DLD1 (cell line): Measurements from ENCODE around the gene HPCAL4.

Experiments
- in situ Hi-C: cut with HindIII; loops from 2 replicates; pipeline ENCODE4 v1.10.0; 2017; ENCODE audit warnings: low sequenced_read_pairs

HPCAL4 gene

GRCh38 chr1:39707506-39707905, 16.3 kb upstream of the HPCAL4 start:
- in situ Hi-C loops = no loop called here

DNA sequence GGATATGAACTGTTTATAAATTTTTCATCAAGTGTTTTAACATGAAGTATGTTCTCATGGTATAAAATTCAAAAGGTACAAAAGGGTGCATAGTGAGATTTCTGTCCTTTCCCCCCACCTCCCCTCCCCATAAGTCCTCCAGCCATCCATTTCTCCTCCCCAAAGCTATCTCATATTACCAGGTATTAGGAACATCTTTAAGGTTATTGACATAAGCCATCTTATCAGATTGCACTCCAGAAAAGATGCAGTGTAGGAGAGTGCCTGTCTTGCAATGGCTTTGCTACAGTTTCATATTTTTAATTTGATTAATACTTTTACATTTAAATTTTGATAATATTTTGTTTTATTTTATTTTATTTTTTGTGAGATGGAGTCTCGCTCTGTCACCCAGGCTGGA, 13.5 kb upstream of the HPCAL4 start:
- in situ Hi-C loops = no loop called here

GRCh38 chr1:39701049-39701439, 9.8 kb upstream of the HPCAL4 start:
- in situ Hi-C loops = no loop called here

DNA sequence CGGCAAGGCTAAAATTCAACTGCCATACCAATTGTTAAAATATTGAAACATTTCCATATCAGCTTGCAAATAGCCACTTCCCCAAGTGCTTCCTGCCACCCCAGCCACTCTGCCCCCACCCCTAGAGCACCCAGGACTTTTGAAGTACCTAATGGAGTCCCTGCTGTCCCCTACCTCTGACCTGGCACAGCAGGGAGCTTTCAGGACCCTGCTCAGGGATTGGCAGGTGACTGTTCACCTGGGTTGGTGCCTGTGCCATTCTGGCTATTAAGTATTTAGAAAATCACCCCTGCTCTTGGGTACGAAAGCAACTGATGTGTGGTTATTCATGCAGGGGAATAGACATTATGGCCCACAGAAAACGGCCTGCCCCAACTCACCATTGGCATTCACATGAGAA, 9.1 kb upstream of the HPCAL4 start:
- in situ Hi-C loops = no loop called here

DNA sequence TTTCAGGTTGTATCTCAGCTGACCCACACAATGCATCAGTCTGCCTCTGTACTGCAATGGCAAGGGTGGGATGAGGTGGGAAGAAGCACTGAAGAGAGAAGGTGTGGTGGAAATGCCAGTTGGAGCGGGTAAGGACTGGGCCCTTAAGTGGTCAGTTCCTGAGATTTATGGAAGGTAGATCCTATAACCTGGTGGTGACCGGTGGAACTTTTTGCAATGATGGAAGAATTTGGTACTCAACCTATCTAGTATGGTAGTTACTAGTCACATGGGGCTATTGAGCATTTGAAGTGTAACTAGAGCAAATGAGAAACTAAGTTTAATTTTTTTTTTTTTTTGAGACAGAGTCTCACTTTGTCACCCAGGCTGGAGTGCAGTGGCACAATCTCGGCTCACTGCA, 8.2 kb upstream of the HPCAL4 start:
- in situ Hi-C loops = no loop called here

- in situ Hi-C loops = no loop called here
These were observed 7.3 kb upstream of the HPCAL4 start for GRCh38 chr1:39698568-39698967.

- in situ Hi-C loops = no loop called here
These were observed 5.2 kb upstream of the HPCAL4 start for GRCh38 chr1:39696448-39696847.

DNA sequence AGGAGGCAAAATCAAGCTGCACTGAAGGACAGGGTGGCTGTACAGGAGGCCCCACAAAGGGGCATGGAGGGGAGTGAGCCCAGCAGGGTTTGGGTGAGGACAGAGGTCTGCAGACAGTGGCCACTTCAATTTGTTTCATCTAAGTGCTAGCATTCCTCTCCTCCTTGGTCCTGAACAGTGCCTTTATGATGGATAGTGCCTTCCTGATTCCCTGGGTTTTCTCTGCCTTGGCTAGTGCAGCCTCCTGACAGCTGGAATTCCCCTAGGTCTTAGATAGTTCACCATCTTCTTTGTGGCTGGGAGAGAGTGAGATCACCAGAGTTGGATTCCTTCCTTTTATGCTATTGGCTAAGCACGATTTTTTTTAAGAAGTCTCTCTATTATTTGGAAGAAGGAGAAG, 3.8 kb upstream of the HPCAL4 start:
- in situ Hi-C loops = no loop called here

DNA sequence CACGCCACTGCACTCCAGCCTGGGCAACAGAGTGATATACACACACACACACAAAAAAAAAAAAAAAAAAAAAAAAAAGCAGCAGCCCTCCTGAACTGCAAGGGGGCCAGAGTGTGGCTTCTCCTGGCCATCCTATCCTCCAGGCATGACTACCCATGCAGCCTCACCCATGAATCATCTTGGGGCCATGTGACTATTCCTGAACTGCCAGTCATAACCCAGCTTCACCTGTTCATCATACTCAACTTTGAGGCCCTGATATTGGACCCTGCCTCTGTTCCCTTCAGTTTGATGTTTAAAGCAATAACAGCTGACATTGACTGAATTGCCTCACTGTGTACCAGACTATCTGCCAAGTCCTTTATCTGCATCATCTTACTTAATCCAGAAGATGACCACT, 2.8 kb upstream of the HPCAL4 start:
- in situ Hi-C loops = no loop called here

DNA sequence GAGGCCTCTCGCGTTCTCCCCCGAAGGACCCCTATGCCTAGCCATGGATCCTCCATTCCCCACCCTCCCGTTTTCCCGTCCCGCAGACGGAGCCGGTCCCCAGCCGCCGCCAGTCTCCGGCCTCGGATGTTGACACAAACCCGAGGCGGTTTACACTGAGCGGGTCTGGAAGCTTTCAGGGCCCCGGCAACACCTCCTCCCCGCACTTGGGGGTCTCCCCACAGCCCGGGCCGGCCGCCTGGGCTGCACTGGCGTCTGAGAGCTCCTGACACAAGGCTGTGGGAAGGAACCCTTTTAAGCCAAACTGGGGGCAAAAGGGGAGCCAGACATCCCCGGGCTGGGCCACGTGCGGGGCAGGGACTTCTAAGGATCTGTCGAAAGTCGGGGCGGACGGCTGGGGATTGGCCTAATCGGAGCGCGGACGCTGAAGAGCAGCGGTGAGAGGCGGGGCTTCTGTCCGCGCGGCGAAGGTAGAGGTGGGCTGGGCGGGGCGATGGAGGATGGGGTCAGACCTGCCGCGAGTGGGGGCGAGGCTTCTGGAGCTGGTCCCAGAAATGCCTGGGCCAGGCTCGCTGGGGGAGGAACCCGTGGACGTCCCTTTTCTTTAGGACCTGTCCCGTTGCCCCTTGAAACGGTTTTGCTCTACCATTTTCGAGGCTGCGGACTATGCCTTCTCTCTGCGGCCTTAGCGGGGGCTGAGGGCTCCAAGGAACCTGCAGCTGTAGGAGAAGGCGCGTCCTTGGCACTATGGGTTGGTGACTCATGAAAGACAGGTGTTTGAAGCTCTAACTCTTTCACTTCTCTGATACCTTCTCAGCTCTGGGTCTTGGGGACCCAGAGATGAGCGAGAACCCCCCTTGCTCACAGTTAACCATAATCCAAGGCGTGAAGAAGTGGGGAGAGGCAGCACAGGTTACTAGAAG, 1.2 kb upstream of the HPCAL4 start:
- in situ Hi-C loops = no loop called here

DNA sequence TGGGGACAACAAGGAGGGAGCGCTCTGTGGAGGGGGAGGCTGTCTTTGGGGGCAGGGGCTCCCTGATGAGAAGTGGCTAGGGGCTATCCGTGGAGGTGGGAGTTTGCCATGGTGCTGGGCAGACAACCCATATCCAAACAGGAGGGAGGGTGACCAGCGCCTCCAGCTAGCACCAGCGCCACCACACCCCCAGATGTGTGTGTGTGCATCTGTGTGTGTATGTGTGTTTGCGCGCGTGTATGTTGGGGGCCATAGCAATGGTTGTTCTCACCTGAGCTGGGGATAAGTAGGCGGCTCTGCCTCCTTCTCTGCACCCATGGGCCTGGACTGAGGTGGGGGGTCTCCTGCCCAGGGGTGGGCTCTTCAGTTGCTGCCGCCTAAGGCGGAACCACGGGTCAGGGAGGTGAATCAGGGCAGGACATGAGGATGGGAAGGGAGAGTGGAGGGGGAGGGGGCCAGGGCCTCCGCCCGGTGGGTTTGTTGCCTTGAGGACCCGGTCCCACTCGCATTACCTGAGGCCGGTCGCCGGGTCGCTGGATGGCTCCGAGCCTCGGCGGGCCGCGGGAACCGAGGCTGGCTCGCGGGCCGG, 345 bp downstream of the HPCAL4 start:
- in situ Hi-C loops = no loop called here

GRCh38 chr1:39690225-39690624, 1.0 kb downstream of the HPCAL4 start:
- in situ Hi-C loops = no loop called here

DNA sequence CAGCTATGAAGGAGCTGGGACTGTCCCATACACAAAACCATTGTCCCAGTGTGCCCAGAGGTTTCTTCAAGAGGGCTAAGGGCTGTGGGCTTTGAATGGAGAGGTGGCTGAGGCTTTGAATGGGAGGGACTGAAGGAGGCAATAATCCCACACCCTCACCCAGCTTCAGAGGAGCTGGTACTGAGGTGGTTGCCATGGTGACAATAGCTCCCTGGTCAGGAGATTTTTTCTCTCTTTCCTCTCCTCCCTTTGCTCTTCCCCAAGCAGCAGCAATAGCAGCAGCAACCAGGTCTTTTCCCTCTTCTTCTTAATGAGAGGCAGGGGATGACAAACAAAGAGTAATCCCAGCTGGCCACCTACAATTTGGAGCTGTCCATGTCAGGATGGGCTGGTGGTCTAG, 1.6 kb downstream of the HPCAL4 start:
- in situ Hi-C loops = no loop called here

DNA sequence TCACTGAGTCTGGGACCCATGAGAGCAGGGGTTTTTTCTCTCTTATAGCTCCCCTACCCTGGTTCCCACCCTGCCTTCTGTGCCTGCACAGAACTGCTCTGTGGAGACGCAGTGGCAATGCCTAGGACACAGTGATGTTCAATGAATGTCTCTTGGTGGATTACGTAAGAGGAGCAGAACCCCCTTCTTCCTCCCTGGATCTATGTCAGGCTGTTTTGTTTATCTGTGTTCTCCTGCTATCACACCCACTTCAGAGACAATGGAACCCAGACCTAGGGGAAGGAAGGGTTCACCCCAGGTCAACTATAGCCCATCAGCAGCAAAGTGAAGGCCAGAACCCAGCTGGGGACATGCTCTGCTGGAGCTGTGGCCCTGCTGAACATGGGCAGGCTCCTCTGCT, 2.0 kb downstream of the HPCAL4 start:
- in situ Hi-C loops = no loop called here

- in situ Hi-C loops = no loop called here
These were observed 2.5 kb downstream of the HPCAL4 start for GRCh38 chr1:39688706-39689105.

DNA sequence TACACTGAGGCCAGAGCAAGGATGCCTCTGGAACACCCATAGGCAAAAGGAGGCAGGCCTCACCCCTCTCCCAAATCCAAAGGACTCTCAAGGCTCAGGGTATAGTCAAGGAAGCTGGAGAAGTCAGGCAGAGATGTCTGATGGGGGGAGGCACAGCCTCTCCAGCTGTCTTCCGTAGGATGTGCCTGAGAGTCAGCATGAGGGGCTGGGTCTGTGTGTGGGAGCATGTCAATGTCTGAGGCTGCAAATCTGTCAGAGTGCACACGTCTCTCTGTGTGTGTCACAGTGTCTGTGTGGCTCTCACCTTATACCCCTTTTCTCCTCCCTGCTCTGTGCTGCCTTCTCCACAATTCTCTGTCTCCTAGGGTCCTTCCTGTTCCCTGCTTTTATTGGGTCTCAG, 4.0 kb downstream of the HPCAL4 start:
- in situ Hi-C loops = no loop called here

DNA sequence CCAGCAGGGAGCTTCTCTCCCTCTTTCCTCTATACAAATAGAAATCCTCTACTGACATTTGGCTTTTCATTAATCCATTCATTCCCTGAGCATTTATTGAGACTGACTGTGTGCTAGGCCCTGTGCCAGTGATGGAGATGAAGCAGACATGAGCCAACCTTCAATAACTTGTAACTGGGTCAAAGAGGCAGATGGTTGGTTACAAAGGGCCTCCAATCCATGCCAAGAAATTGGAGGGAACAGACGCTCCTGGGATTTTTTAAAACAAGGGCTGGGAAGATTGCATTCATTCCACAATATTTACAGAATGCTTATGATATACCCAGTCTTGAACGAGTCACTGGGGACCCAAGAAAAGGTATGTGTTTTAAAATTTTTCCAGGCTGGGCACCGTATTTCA, 6.2 kb downstream of the HPCAL4 start:
- in situ Hi-C loops = no loop called here

GRCh38 chr1:39684313-39684664, 6.9 kb downstream of the HPCAL4 start:
- in situ Hi-C loops = no loop called here

GRCh38 chr1:39683591-39684312, 7.5 kb downstream of the HPCAL4 start:
- in situ Hi-C loops = no loop called here

DNA sequence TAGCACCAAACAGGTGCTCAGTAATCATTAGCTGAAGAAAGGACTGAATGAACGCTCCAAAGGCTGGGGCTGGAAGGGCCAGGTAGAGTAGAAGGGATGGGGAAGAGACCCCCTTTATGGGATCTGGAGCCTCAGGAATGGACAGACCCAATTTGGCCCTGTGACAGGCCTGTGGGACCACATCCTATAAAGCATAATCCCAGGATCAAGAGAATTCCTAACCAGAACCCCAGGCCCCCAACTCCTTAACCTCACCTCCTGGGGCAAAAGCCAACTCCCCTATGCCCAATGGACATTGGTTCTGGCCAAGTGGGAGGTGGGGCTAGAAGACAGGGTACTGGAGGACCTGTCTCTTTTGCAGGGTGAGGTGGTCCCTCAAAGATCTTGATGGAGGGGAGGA, 9.2 kb downstream of the HPCAL4 start:
- in situ Hi-C loops = no loop called here

GRCh38 chr1:39681294-39681693, 9.9 kb downstream of the HPCAL4 start:
- in situ Hi-C loops = no loop called here

DNA sequence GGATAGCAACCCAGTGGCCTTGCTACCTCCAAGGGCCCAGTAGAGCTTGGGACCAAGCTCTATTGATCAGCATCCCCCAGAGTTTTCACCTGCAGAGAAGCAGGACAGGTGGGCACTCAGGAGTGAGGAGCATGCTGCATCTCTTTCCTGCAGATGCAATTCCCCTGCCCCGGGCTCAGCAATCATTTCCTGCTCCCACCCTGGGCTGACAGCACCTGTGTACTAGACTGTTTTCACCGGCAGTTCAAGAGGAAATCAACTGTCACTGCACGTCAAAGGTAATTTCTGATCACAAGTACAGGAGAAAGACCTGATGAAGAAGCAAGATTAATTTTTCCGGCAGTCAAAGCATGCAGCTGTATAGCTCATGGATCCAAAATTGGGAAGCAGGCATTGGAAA, 10.5 kb downstream of the HPCAL4 start:
- in situ Hi-C loops = no loop called here
